GM19240 (cell line): Measurements from ENCODE around the gene SMAD3.
A peak's percentile ranks its signal among the peaks of the same experiment; 100 is the strongest.
"Not testable (repeated sequence)": the region's sequence is repeated elsewhere in the genome, so short reads cannot be mapped to it uniquely, and the experiment has no call there.

Experiments
- DNase-seq: peaks from one replicate; pipeline ENCODE4 v3.0.0; 2011; ENCODE audit warnings: low spot score; ENCODE audit not compliant: insufficient read length

The SMAD3 gene

GRCh38 chr15:67065531-67066005 lies at the start of gene SMAD3:
SMAD3 (plus strand) TSS chr15:67065602; CDS start chr15:67066155, 553 bp downstream.
- DNase-seq: peak; percentile 49

GRCh38 chr15:67017311-67017710 lies 48.1 kb upstream of the SMAD3 start:
- no peak for DNase-seq

GRCh38 chr15:67018026-67018425 lies 47.4 kb upstream of the SMAD3 start:
- no peak for DNase-seq

GRCh38 chr15:67018441-67018840 lies 47.0 kb upstream of the SMAD3 start:
- no peak for DNase-seq

GRCh38 chr15:67019069-67019468 lies 46.3 kb upstream of the SMAD3 start:
- DNase-seq: no peak

GRCh38 chr15:67019884-67020520 lies 45.4 kb upstream of the SMAD3 start:
- DNase-seq: no peak

GRCh38 chr15:67020668-67021067 lies 44.7 kb upstream of the SMAD3 start:
- DNase-seq: not testable (repeated sequence)

GRCh38 chr15:67021455-67021854 lies 43.9 kb upstream of the SMAD3 start:
- DNase-seq: no peak

GRCh38 chr15:67022587-67023105 lies 42.8 kb upstream of the SMAD3 start:
- no peak for DNase-seq

GRCh38 chr15:67023517-67024313 lies 41.7 kb upstream of the SMAD3 start:
- DNase-seq: no peak

- DNase-seq: no peak
These were observed 40.9 kb upstream of the SMAD3 start for GRCh38 chr15:67024314-67024997.

GRCh38 chr15:67024998-67025368 lies 40.4 kb upstream of the SMAD3 start:
- DNase-seq: no peak

GRCh38 chr15:67025719-67026609 lies 39.4 kb upstream of the SMAD3 start:
- no peak for DNase-seq

GRCh38 chr15:67026610-67026967 lies 38.8 kb upstream of the SMAD3 start:
- DNase-seq: no peak

- DNase-seq: not testable (repeated sequence)
These were observed 37.0 kb upstream of the SMAD3 start for GRCh38 chr15:67028440-67028839.

GRCh38 chr15:67030036-67030762 lies 35.2 kb upstream of the SMAD3 start:
- no peak for DNase-seq

- DNase-seq: no peak
These were observed 34.1 kb upstream of the SMAD3 start for GRCh38 chr15:67031331-67031730.

GRCh38 chr15:67032608-67033007 lies 32.8 kb upstream of the SMAD3 start:
- no peak for DNase-seq

GRCh38 chr15:67033012-67033411 lies 32.4 kb upstream of the SMAD3 start:
- DNase-seq: no peak

- no peak for DNase-seq
These were observed 31.8 kb upstream of the SMAD3 start for GRCh38 chr15:67033571-67034044.
